ENCODE results near the gene SPOCD1.

Gene SPOCD1

GRCh38 chr1:31750858-31751510 is 64.8 kb downstream of the SPOCD1 start:
- TF ChIP-seq CEBPB (IDR thresholded peaks at IDR 0.05) (no peak), FOXM1 (IDR thresholded peaks at IDR 0.05; ENCODE audit: borderline replicate concordance, low read depth) (no peak), USF1 (IDR thresholded peaks at IDR 0.05) (no peak), TCF12 (IDR thresholded peaks at IDR 0.05; ENCODE audit: low read depth) (no peak), YY1 (IDR thresholded peaks at IDR 0.05; ENCODE audit: low read depth) (no peak), CREB1 (IDR thresholded peaks at IDR 0.05; ENCODE audit: low read depth) (no peak), NFIC (IDR thresholded peaks at IDR 0.05) (no peak), MAX (IDR thresholded peaks at IDR 0.05) (no peak), TAF1 (IDR thresholded peaks at IDR 0.05; ENCODE audit: low read depth) (no peak), TEAD4 (IDR thresholded peaks at IDR 0.05) (no peak)
- TF ChIP-seq, protein P1, sequence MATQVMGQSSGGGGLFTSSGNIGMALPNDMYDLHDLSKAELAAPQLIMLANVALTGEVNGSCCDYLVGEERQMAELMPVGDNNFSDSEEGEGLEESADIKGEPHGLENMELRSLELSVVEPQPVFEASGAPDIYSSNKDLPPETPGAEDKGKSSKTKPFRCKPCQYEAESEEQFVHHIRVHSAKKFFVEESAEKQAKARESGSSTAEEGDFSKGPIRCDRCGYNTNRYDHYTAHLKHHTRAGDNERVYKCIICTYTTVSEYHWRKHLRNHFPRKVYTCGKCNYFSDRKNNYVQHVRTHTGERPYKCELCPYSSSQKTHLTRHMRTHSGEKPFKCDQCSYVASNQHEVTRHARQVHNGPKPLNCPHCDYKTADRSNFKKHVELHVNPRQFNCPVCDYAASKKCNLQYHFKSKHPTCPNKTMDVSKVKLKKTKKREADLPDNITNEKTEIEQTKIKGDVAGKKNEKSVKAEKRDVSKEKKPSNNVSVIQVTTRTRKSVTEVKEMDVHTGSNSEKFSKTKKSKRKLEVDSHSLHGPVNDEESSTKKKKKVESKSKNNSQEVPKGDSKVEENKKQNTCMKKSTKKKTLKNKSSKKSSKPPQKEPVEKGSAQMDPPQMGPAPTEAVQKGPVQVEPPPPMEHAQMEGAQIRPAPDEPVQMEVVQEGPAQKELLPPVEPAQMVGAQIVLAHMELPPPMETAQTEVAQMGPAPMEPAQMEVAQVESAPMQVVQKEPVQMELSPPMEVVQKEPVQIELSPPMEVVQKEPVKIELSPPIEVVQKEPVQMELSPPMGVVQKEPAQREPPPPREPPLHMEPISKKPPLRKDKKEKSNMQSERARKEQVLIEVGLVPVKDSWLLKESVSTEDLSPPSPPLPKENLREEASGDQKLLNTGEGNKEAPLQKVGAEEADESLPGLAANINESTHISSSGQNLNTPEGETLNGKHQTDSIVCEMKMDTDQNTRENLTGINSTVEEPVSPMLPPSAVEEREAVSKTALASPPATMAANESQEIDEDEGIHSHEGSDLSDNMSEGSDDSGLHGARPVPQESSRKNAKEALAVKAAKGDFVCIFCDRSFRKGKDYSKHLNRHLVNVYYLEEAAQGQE (IDR thresholded peaks at IDR 0.05; ENCODE audit: low read depth): no peak

DNA sequence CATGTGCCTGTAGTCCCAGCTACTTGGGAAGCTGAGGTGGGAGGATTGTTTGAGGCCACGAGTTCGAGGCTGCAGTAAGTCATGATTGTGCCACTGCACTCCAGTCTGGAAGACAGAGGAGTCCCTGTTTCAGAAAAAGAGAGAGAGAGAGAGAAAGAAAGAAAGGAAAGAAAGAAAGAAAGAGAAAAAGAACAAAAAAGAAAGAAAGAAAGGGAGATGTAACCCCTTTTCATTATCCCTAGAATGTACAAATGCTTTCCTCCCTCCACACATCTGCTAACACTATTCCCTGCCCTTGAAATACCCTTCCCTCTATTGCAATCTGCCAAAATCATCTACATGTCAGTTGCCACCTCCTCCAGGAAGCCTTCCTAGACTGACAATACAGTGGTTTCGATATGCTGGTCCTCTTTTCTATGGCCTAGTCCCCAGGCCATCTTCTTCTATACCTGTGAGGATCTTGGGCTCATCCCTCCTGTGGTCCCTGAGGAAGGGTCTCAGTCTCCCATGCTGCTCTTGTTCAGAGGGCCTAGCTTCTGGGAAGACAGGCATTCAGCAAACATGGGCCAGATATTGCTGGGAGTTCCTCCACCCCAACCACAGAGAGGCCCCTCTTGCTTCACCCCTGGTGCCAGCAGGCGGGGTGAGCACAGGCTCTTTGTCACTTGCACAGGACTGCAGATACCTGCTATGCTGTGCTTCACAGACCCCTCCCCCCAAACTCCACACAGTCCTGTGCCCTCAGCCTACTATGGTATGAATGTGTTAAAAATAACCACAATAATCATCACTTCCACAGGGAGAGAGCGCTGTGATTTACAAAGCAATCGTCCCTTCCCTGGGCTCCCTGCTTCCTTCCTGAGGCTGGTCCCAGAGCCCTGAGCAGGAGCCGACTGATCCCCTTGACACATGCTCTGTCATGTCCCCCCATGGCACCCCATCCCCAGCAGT is 65.8 kb downstream of the SPOCD1 start:
- TF ChIP-seq USF1 (IDR thresholded peaks at IDR 0.05) (no peak), CEBPB (IDR thresholded peaks at IDR 0.05) (no peak), NFIC (IDR thresholded peaks at IDR 0.05) (no peak), MAX (IDR thresholded peaks at IDR 0.05) (no peak), TCF12 (IDR thresholded peaks at IDR 0.05; ENCODE audit: low read depth) (no peak), TEAD4 (IDR thresholded peaks at IDR 0.05) (no peak)

GRCh38 chr1:31748365-31748764 is 67.5 kb downstream of the SPOCD1 start:
- no peak for TF ChIP-seq CREB1 (IDR thresholded peaks at IDR 0.05; ENCODE audit: low read depth)
- TF ChIP-seq, protein P1 (IDR thresholded peaks at IDR 0.05; ENCODE audit: low read depth): no peak
- no peak for TF ChIP-seq TCF12 (IDR thresholded peaks at IDR 0.05; ENCODE audit: low read depth)
- TF ChIP-seq EP300 (IDR thresholded peaks at IDR 0.05; ENCODE audit: borderline replicate concordance): no peak
- TF ChIP-seq FOXM1 (IDR thresholded peaks at IDR 0.05; ENCODE audit: borderline replicate concordance, low read depth): no peak
- TF ChIP-seq EGR1 (IDR thresholded peaks at IDR 0.05): no peak
- TF ChIP-seq TEAD4 (IDR thresholded peaks at IDR 0.05): no peak
- no peak for TF ChIP-seq USF1 (IDR thresholded peaks at IDR 0.05)
- TF ChIP-seq CEBPB (IDR thresholded peaks at IDR 0.05): no peak
- no peak for TF ChIP-seq ZBTB7A (IDR thresholded peaks at IDR 0.05; ENCODE audit: low read depth)
- TF ChIP-seq MAX (IDR thresholded peaks at IDR 0.05): no peak
- no peak for TF ChIP-seq NFIC (IDR thresholded peaks at IDR 0.05)
- no peak for TF ChIP-seq RAD21 (IDR thresholded peaks at IDR 0.05; ENCODE audit: low read depth)
- no peak for TF ChIP-seq YY1 (IDR thresholded peaks at IDR 0.05; ENCODE audit: low read depth)
- no peak for TF ChIP-seq TAF1 (IDR thresholded peaks at IDR 0.05; ENCODE audit: low read depth)

GRCh38 chr1:31747304-31747703 is 68.5 kb downstream of the SPOCD1 start:
- TF ChIP-seq RAD21 (IDR thresholded peaks at IDR 0.05; ENCODE audit: low read depth) (no peak), FOXM1 (IDR thresholded peaks at IDR 0.05; ENCODE audit: borderline replicate concordance, low read depth) (no peak), CREB1 (IDR thresholded peaks at IDR 0.05; ENCODE audit: low read depth) (no peak), EGR1 (IDR thresholded peaks at IDR 0.05) (no peak), YY1 (IDR thresholded peaks at IDR 0.05; ENCODE audit: low read depth) (no peak), TAF1 (IDR thresholded peaks at IDR 0.05; ENCODE audit: low read depth) (no peak)

GRCh38 chr1:31746687-31747086 is 69.1 kb downstream of the SPOCD1 start:
- TF ChIP-seq CEBPB (IDR thresholded peaks at IDR 0.05) (no peak), CREB1 (IDR thresholded peaks at IDR 0.05; ENCODE audit: low read depth) (no peak), ZBTB7A (IDR thresholded peaks at IDR 0.05; ENCODE audit: low read depth) (no peak), TAF1 (IDR thresholded peaks at IDR 0.05; ENCODE audit: low read depth) (no peak), RAD21 (IDR thresholded peaks at IDR 0.05; ENCODE audit: low read depth) (no peak), EGR1 (IDR thresholded peaks at IDR 0.05) (no peak), USF1 (IDR thresholded peaks at IDR 0.05) (no peak), YY1 (IDR thresholded peaks at IDR 0.05; ENCODE audit: low read depth) (no peak), TEAD4 (IDR thresholded peaks at IDR 0.05) (no peak), FOXM1 (IDR thresholded peaks at IDR 0.05; ENCODE audit: borderline replicate concordance, low read depth) (no peak)
- TF ChIP-seq, protein P1 (IDR thresholded peaks at IDR 0.05; ENCODE audit: low read depth): no peak

All from Ishikawa (cell line).